ENCODE results near the gene SPINT2. TPM values are rescaled to one million over a fixed set of nuclear protein-coding genes. Genes with fewer than 3 reads are reported as not detected.

SPINT2 gene
- total RNA-seq, 2 experiments from 2014 or later, result 56.2 to 68.4 TPM

GRCh38 chr19:38294090-38294489, 29.7 kb downstream of the SPINT2 start:
- Mint-ChIP-seq H3K4me1 (ENCODE audit: low read depth) (no peaks in the 10 kb centered on the region), H3K9me3 (no peaks in the 10 kb centered on the region), H3K4me3 (no peak overlapping the region), H3K27me3 (no peaks in the 10 kb centered on the region), H3K27ac (no peak overlapping the region), H3K36me3 (ENCODE audit: low read depth) (peaks cover 4% of the 10 kb centered on the region)
- no peak for ATAC-seq
- TF ChIP-seq CTCF (IDR thresholded peaks at IDR 0.05), result no peak
- CTCF ChIA-PET, result no interaction called here
- DNase-seq, result no peak
- intact Hi-C loops (cut with micrococcal nuclease), result no loop called here
- POLR2A ChIA-PET, result interaction anchor here (1.6 kb wide), 1 partner anchor 30 kb away, joined by 3 read pairs; no protein-coding TSS in a partner anchor

GRCh38 chr19:38298821-38299680, 34.7 kb downstream of the SPINT2 start:
- no peaks in the 10 kb centered on the region for H3K4me1 Mint-ChIP-seq (ENCODE audit: low read depth)
- DNase-seq, result no peak
- no peaks in the 10 kb centered on the region for H3K36me3 Mint-ChIP-seq (ENCODE audit: low read depth)
- ChIA-PET POLR2A (interaction anchor here (0.5 kb wide), 1 partner anchor 606 kb away, joined by 3 read pairs; no protein-coding TSS in a partner anchor), CTCF (interaction anchor here (0.9 kb wide), 1 partner anchor 55 kb away, joined by 4 read pairs; no protein-coding TSS in a partner anchor)
- intact Hi-C loops (cut with micrococcal nuclease), result no loop called here
- H3K9me3 Mint-ChIP-seq, result no peaks in the 10 kb centered on the region
- H3K27ac Mint-ChIP-seq, result no peak overlapping the region
- no peak for TF ChIP-seq CTCF (IDR thresholded peaks at IDR 0.05)
- H3K4me3 Mint-ChIP-seq, result no peak overlapping the region
- H3K27me3 Mint-ChIP-seq, result no peaks in the 10 kb centered on the region
- ATAC-seq, result no peak

GRCh38 chr19:38303517-38304351, 39.4 kb downstream of the SPINT2 start, which contains the start of gene C19orf33:
Gene C19orf33 (plus strand): TSS chr19:38304251. CDS start chr19:38304262, 11 bp downstream.
- H3K36me3 Mint-ChIP-seq (ENCODE audit: low read depth), result peaks cover 9% of the 10 kb centered on the region
- no peak for TF ChIP-seq CTCF (IDR thresholded peaks at IDR 0.05)
- intact Hi-C loops (cut with micrococcal nuclease), result no loop called here
- CTCF ChIA-PET, result no interaction called here
- H3K27me3 Mint-ChIP-seq, result no peaks in the 10 kb centered on the region
- no peak within 1 kb of the TSS for H3K4me3 Mint-ChIP-seq
- DNase-seq, result no peak
- POLR2A ChIA-PET, result no interaction called here
- H3K9me3 Mint-ChIP-seq, result no peaks in the 10 kb centered on the region
- no peak within 1 kb of the TSS for H3K27ac Mint-ChIP-seq
- H3K4me1 Mint-ChIP-seq (ENCODE audit: low read depth), result no peaks in the 10 kb centered on the region
- no peak for ATAC-seq

- H3K27ac Mint-ChIP-seq, result no peak overlapping the region
- POLR2A ChIA-PET, result no interaction called here
Measured at GRCh38 chr19:38304352-38304865, 40.0 kb downstream of the SPINT2 start.

More at GRCh38 chr19:38304352-38304865, 40.0 kb downstream of the SPINT2 start:
- intact Hi-C loops (cut with micrococcal nuclease), result no loop called here
- TF ChIP-seq CTCF (IDR thresholded peaks at IDR 0.05), result no peak
- Mint-ChIP-seq H3K27me3 (no peaks in the 10 kb centered on the region), H3K4me3 (no peak overlapping the region), H3K4me1 (ENCODE audit: low read depth) (no peaks in the 10 kb centered on the region), H3K9me3 (no peaks in the 10 kb centered on the region), H3K36me3 (ENCODE audit: low read depth) (peaks cover 9% of the 10 kb centered on the region)
- DNase-seq (no peak), ATAC-seq (no peak)
- CTCF ChIA-PET, result no interaction called here
